Astrocyte (in vitro differentiated cells and primary cell): ENCODE measurements around the gene TMIGD3.

Experiments used
- CTCF ChIP-seq: IDR thresholded peaks from 2 replicates; pipeline ENCODE4 v1.5.1; 2011; ENCODE audit warnings: low read depth, mild to moderate bottlenecking, inconsistent platforms, low read length, moderate library complexity; ENCODE audit not compliant: insufficient read depth
- EZH2 ChIP-seq: IDR thresholded peaks from 2 replicates; pipeline ENCODE4 v1.6.1; 2012; ENCODE audit warnings: mild to moderate bottlenecking, low read length, inconsistent platforms; ENCODE audit not compliant: insufficient read depth

GRCh38 chr1:111515291-111516004, 12.0 kb upstream of the TMIGD3 start:
- no peak for TF ChIP-seq EZH2
- TF ChIP-seq CTCF = no peak
